Mesenchymal stem cell (in vitro differentiated cells and primary cell): ENCODE results near the gene GDPD3.

ENCODE experiments used
- DNase-seq: peaks from one replicate; pipeline ENCODE4 v3.0.0-alpha.2; 2013
- H2AFZ ChIP-seq: one replicate; pipeline ENCODE4 v1.6.1; 2013; ENCODE audit warnings: low read depth, mild to moderate bottlenecking, control low read depth, inconsistent platforms, low read length, moderate library complexity
- H2AK5ac ChIP-seq: 2 replicates; pipeline ENCODE4 v1.6.1; 2013; ENCODE audit warnings: low read length, moderate library complexity, mild to moderate bottlenecking, inconsistent platforms; ENCODE audit not compliant: severe bottlenecking
- H2BK120ac ChIP-seq: one replicate; pipeline ENCODE4 v1.6.1; 2013; ENCODE audit warnings: low read depth, mild to moderate bottlenecking, inconsistent platforms, low read length, moderate library complexity
- H2BK12ac ChIP-seq, 2 experiments: one replicate each; pipeline ENCODE4 v1.6.1; 2013; ENCODE audit warnings: inconsistent platforms in 2 of 2, low read length in 2 of 2, mild to moderate bottlenecking in 2 of 2, moderate library complexity in 2 of 2, control low read depth in 1 of 2
- H2BK15ac ChIP-seq: one replicate; pipeline ENCODE4 v1.6.1; 2013; ENCODE audit warnings: mild to moderate bottlenecking, low read depth, inconsistent platforms; ENCODE audit not compliant: poor library complexity, severe bottlenecking
- H2BK5ac ChIP-seq: 2 replicates; pipeline ENCODE4 v1.6.1; 2013; ENCODE audit warnings: low read depth, mild to moderate bottlenecking, low read length, control low read depth, inconsistent platforms; ENCODE audit not compliant: poor library complexity, severe bottlenecking
- H3K14ac ChIP-seq, 2 experiments: one replicate each; pipeline ENCODE4 v1.6.1; 2013; ENCODE audit warnings: inconsistent platforms in 2 of 2, low read length in 2 of 2, control low read depth in 1 of 2, mild to moderate bottlenecking in 1 of 2, moderate library complexity in 1 of 2
- H3K18ac ChIP-seq, 2 experiments: one replicate each; pipeline ENCODE4 v1.6.1; 2013; ENCODE audit warnings: inconsistent platforms in 2 of 2, low read length in 2 of 2, control low read depth in 1 of 2, low read depth in 1 of 2, mild to moderate bottlenecking in 1 of 2
- H3K23ac ChIP-seq, 2 experiments: one replicate each; pipeline ENCODE4 v1.6.1; 2013; ENCODE audit warnings: inconsistent platforms in 2 of 2, low read length in 2 of 2, mild to moderate bottlenecking in 2 of 2, moderate library complexity in 2 of 2, control low read depth in 1 of 2
- H3K27ac ChIP-seq: 2 replicates; pipeline ENCODE4 v1.5.1; 2013; ENCODE audit warnings: mild to moderate bottlenecking, moderate library complexity, low read length, control low read depth, inconsistent platforms; ENCODE audit not compliant: poor library complexity, severe bottlenecking
- H3K27me3 ChIP-seq, 2 experiments: 2 replicates each; pipeline versions ENCODE4 v1.6.1 to v1.7.0; 2013; ENCODE audit warnings: low read length in 2 of 2, mild to moderate bottlenecking in 2 of 2, moderate library complexity in 2 of 2, control low read depth in 1 of 2, inconsistent platforms in 1 of 2; ENCODE audit not compliant: control insufficient read depth in 1 of 2, insufficient read depth in 1 of 2
- H3K36me3 ChIP-seq, 2 experiments: 2 replicates each; pipeline versions ENCODE4 v1.6.1 to v1.7.0; 2013; ENCODE audit warnings: low read length in 2 of 2, control low read depth in 1 of 2, inconsistent platforms in 1 of 2, low read depth in 1 of 2, mild to moderate bottlenecking in 1 of 2; ENCODE audit not compliant: insufficient read depth in 2 of 2, control insufficient read depth in 1 of 2
- H3K4ac ChIP-seq, 2 experiments: one replicate each; pipeline ENCODE4 v1.6.1; 2013; ENCODE audit warnings: inconsistent platforms in 2 of 2, low read length in 2 of 2, mild to moderate bottlenecking in 2 of 2, moderate library complexity in 2 of 2, control low read depth in 1 of 2, low read depth in 1 of 2
- H3K4me1 ChIP-seq: 2 replicates; pipeline ENCODE4 v1.6.1; 2013; ENCODE audit warnings: low read depth, low read length, control low read depth; ENCODE audit not compliant: control insufficient read depth, insufficient read depth
- H3K4me2 ChIP-seq: 2 replicates; pipeline ENCODE4 v1.6.1; 2013; ENCODE audit warnings: low read length, mild to moderate bottlenecking, inconsistent platforms; ENCODE audit not compliant: poor library complexity, severe bottlenecking
- H3K4me3 ChIP-seq, 2 experiments: 2 replicates each; pipeline versions ENCODE4 v1.5.1 to v1.7.0; 2013; ENCODE audit warnings: low read length in 2 of 2, mild to moderate bottlenecking in 2 of 2, control low read depth in 1 of 2, low read depth in 1 of 2; ENCODE audit not compliant: insufficient read depth in 1 of 2
- H3K79me1 ChIP-seq: replicated peaks from 2 replicates; pipeline ENCODE4 v1.6.1; 2013; ENCODE audit warnings: mild to moderate bottlenecking, control low read depth, low read length, inconsistent platforms; ENCODE audit not compliant: poor library complexity, severe bottlenecking
- H3K9ac ChIP-seq: 2 replicates; pipeline ENCODE4 v1.7.0; 2013; ENCODE audit warnings: mild to moderate bottlenecking, low read length, moderate library complexity
- H3K9me3 ChIP-seq: 2 replicates; pipeline ENCODE4 v1.7.0; 2013; ENCODE audit warnings: mild to moderate bottlenecking, low read length; ENCODE audit not compliant: control insufficient read depth
- H4K8ac ChIP-seq: one replicate; pipeline ENCODE4 v1.6.1; 2013; ENCODE audit warnings: inconsistent platforms, mild to moderate bottlenecking, low read length, moderate library complexity
- H4K91ac ChIP-seq: one replicate; pipeline ENCODE4 v1.6.1; 2013; ENCODE audit warnings: mild to moderate bottlenecking, low read length, inconsistent platforms
- WGBS: methylation state at CpG from one replicate; pipeline ENCODE4 v1.1.7; 2013; ENCODE audit warnings: mixed read lengths; 5-methylcytosine and 5-hydroxymethylcytosine counted together

The GDPD3 gene

GRCh38 chr16:30096862-30097563 is 16.3 kb downstream of the GDPD3 start:
- 98% methylated on average over 18 of the region's 18 CpGs for WGBS
- H2BK5ac ChIP-seq = no peak overlapping the region
- peak overlapping the region; percentile 27 to 97 for H3K4ac ChIP-seq

GRCh38 chr16:30096105-30096861 is 17.1 kb downstream of the GDPD3 start, which contains the start of gene YPEL3:
Gene YPEL3, minus strand, starts transcription at chr16:30096213. Its CDS starts 731 bp downstream, at chr16:30095482.
- no peak within 1 kb of the TSS for H2BK5ac ChIP-seq
- H3K27ac ChIP-seq = peak within 1 kb of the TSS; percentile 12
- H3K14ac ChIP-seq = peak within 1 kb of the TSS; percentile 66 to 85
- H2AFZ ChIP-seq = peak within 1 kb of the TSS; percentile 55
- peak within 1 kb of the TSS; percentile 69 for H2BK120ac ChIP-seq
- peak within 1 kb of the TSS; percentile 92 for H4K91ac ChIP-seq
- H2BK12ac ChIP-seq = peak within 1 kb of the TSS; percentile 46 to 75
- peak within 1 kb of the TSS; percentile 55 to 81 for H3K18ac ChIP-seq
- 24% methylated on average over 39 of the region's 77 CpGs for WGBS
- H3K4me1 ChIP-seq = peaks cover 28% of the 10 kb centered on the region
- peak within 1 kb of the TSS; percentile 68 for H2BK15ac ChIP-seq
- peaks cover 12% of the 10 kb centered on the region for H3K79me1 ChIP-seq
- H3K27me3 ChIP-seq = no peaks in the 10 kb centered on the region
- peak within 1 kb of the TSS; percentile 27 to 97 for H3K4ac ChIP-seq
- H3K9ac ChIP-seq = peak within 1 kb of the TSS; percentile 93
- H2AK5ac ChIP-seq = peak within 1 kb of the TSS; percentile 7
- no peak within 1 kb of the TSS for H3K23ac ChIP-seq
- peaks cover 12% of the 10 kb centered on the region for H3K9me3 ChIP-seq
- H3K4me3 ChIP-seq = peak within 1 kb of the TSS; percentile 70 to 89
- H3K36me3 ChIP-seq = peaks cover 13 to 18% of the 10 kb centered on the region in 2 experiments
- peak within 1 kb of the TSS; percentile 88 for H4K8ac ChIP-seq
- peak within 1 kb of the TSS; percentile 70 for H3K4me2 ChIP-seq
- peak; percentile 87 for DNase-seq

More at GRCh38 chr16:30096862-30097563, 16.3 kb downstream of the GDPD3 start:
- Histone ChIP-seq H3K23ac (no peak overlapping the region), H2AK5ac (peak overlapping the region; percentile 7), H3K4me1 (peaks cover 25% of the 10 kb centered on the region), H3K36me3 (peaks cover 13 to 18% of the 10 kb centered on the region in 2 experiments), H3K27me3 (no peaks in the 10 kb centered on the region), H3K14ac (no peak overlapping the region), H3K4me2 (no peak overlapping the region), H3K9me3 (peaks cover 12% of the 10 kb centered on the region), H3K4me3 (peak overlapping the region in 1 of 2 experiments; percentile 78), H2BK120ac (peak overlapping the region; percentile 29), H4K91ac (peak overlapping the region; percentile 92), H2BK15ac (no peak overlapping the region), H3K79me1 (peaks cover 12% of the 10 kb centered on the region), H4K8ac (peak overlapping the region; percentile 88), H3K27ac (no peak overlapping the region), H2AFZ (peak overlapping the region; percentile 55), H2BK12ac (no peak overlapping the region), H3K18ac (peak overlapping the region; percentile 55 to 81), H3K9ac (peak overlapping the region; percentile 93)
- DNase-seq = no peak

- Histone ChIP-seq H3K4me2 (peak overlapping the region; percentile 70), H3K27me3 (no peaks in the 10 kb centered on the region), H3K9me3 (peaks cover 12% of the 10 kb centered on the region), H3K23ac (no peak overlapping the region), H2BK12ac (peak overlapping the region; percentile 46 to 56), H3K79me1 (peaks cover 12% of the 10 kb centered on the region), H2AK5ac (no peak overlapping the region), H4K91ac (peak overlapping the region; percentile 67), H3K18ac (peak overlapping the region; percentile 52 to 63), H3K4ac (no peak overlapping the region), H3K4me3 (peak overlapping the region; percentile 70 to 89), H3K4me1 (peaks cover 32% of the 10 kb centered on the region), H2BK120ac (peak overlapping the region; percentile 69), H3K14ac (peak overlapping the region; percentile 66 to 85), H3K36me3 (peaks cover 13 to 18% of the 10 kb centered on the region in 2 experiments), H3K27ac (no peak overlapping the region), H4K8ac (peak overlapping the region; percentile 33), H2BK15ac (peak overlapping the region; percentile 68), H2BK5ac (no peak overlapping the region), H2AFZ (no peak overlapping the region), H3K9ac (peak overlapping the region; percentile 88)
- 49% methylated on average over 40 of the region's 47 CpGs for WGBS
- no peak for DNase-seq
Measured at GRCh38 chr16:30095166-30096078, 17.9 kb downstream of the GDPD3 start.
